Gastrocnemius medialis (tissue), 4 donors: ENCODE data around the gene RNF181.

Experiments
- CTCF ChIP-seq, 5 experiments: fragments of 450-650 bp in 3 of 5; fragments of 200-600 bp in 2 of 5; sonication (generic) in 2 of 5; IDR thresholded peaks in 4 of 5; conservative IDR thresholded peaks in 1 of 5; 1 replicate in 4 of 5; 2 replicates in 1 of 5; pipeline ENCODE4 v1.5.1; 2016 to 2019; ENCODE audit warnings: antibody characterized with exemption in 5 of 5, mild to moderate bottlenecking in 3 of 5, moderate library complexity in 3 of 5
- POLR2A ChIP-seq, 2 donors: fragments of 450-650 bp; IDR thresholded peaks; one replicate each; pipeline ENCODE4 v1.6.1; 2017; ENCODE audit warnings: antibody characterized with exemption in 2 of 2, mild to moderate bottlenecking in 2 of 2, moderate library complexity in 2 of 2

- TF ChIP-seq CTCF (IDR thresholded peaks at IDR 0.05 in 4 of 5, conservative IDR thresholded peaks at IDR 0.05 in 1 of 5) = no peak
- no peak for TF ChIP-seq POLR2A (IDR thresholded peaks at IDR 0.05)
Measured at GRCh38 chr2:85550486-85550885, 45.1 kb upstream of the RNF181 start.
